ENCODE measurements around the gene NOL4.
"Not testable (repeated sequence)": the region's sequence is repeated elsewhere in the genome, so short reads cannot be mapped to it uniquely, and the experiment has no call there.

Gene NOL4, protein sequence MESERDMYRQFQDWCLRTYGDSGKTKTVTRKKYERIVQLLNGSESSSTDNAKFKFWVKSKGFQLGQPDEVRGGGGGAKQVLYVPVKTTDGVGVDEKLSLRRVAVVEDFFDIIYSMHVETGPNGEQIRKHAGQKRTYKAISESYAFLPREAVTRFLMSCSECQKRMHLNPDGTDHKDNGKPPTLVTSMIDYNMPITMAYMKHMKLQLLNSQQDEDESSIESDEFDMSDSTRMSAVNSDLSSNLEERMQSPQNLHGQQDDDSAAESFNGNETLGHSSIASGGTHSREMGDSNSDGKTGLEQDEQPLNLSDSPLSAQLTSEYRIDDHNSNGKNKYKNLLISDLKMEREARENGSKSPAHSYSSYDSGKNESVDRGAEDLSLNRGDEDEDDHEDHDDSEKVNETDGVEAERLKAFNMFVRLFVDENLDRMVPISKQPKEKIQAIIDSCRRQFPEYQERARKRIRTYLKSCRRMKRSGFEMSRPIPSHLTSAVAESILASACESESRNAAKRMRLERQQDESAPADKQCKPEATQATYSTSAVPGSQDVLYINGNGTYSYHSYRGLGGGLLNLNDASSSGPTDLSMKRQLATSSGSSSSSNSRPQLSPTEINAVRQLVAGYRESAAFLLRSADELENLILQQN

GRCh38 chr18:34224423-34225217 lies at the start of gene NOL4:
TSS of gene NOL4 (minus strand) at chr18:34224913. CDS start at chr18:34223253, 1,660 bp downstream.
- DNase-seq: peak; percentile 98

GRCh38 chr18:34266029-34266428 lies 41.3 kb upstream of the NOL4 start:
- not testable (repeated sequence) for DNase-seq

DNA sequence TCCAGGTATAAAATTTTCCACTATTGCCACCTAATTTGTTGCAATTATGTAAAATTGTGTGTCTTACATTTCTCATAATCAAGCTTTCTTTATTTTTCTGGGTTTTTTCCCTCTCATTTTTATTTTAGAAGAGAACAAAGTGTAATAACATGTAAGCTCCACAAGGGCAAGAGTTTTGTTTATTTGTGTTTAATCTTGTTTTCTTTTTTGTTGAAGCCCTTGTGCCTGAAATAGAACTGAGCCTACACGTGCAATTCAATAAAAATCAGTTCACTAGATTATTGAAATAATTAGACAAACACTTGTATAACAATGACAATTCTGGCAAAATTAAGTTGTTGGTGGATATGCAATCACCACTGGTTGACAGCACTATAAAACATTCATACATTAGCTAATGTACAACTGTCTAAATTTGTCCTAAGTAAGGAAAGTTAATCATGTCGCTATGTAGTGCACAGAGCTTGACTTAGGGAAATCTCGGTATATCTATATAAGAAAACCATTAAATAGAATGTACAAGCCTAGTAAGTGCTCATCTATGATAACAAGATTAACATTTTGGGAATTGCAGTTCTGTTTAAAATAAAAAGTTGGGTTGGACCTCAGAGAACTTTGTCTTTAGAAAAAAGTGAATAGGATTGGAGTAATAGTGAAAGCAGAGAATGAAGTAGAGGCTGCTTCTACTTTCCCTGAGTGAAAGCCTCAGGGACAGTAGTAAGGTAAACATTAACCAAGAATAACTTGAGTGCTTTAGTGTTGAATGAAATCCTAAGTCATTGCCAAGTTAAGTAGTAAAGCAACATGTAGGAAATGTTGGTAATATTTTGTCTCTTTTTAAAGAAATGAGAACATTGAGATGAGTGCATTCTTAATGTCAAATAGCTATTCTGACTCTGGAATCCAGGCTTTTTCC lies 37.4 kb upstream of the NOL4 start:
- DNase-seq: no peak

DNA sequence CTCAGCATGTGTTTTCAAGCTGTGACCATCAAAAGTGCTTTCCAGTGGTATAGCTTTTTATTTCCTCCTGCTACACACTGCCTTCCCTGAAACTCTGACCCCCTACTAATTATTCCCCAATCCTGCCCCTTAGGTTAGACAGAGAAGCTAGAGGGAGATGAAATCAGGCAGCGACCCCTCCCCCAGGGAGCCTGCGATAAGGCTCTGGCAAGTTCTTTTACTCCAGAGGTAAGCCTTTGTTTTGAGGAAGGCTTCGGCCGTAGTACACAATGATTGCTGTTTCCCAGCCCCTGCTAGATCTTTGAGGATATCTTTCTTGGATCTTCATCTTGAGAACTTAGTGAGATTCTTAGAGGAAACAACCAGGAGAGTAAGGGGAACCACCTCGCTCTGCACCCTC lies 33.5 kb upstream of the NOL4 start:
- DNase-seq: no peak

DNA sequence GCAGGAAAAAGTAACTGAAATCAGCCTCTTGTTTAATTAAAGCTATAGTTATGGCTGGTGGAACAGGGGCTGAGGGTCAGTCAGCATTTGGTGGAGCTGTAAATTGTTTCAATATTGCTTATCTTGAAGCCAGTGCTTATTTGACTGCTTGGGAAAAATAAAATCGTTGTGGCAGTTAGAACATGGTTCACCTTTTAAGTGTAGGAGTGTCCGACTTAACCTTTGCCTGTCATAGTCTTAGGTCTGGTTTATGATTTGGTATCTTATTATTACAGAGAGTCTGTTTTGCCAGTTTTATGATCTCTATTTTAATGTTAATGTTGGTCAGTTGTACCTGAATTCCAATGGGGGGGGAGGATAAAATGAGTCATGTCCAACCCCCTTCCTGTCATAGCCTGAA lies 27.2 kb upstream of the NOL4 start:
- no peak for DNase-seq

GRCh38 chr18:34248727-34249126 lies 24.0 kb upstream of the NOL4 start:
- no peak for DNase-seq

GRCh38 chr18:34242739-34243138 lies 18.0 kb upstream of the NOL4 start:
- no peak for DNase-seq

DNA sequence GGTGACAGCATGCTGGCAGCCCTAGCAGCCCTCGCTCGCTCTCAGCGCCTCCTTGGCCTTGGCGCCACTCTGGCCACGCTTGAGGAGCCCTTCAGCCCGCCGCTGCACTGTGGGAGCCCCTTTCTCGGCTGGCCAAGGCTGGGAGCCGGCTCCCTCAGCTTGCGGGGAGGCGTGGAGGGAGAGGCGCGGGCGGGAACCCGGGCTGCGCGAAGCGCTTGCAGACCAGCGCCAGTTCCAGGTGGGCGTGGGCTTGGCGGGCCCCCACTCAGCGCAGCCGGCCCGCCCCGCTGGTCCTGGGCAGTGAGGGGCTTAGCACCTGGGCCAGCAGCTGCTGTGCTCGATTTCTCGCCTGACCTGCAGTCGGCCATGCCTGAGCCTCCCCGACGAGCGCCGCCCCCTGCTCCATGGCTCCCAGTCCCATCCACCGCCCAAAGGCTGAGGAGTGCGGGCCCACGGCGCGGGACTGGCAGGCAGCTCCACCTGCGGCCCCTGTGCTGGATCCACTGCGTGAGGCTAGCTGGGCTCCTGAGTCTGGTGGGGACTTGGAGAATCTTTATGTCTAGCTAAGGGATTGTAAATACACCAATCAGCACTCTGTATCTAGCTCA lies 9.2 kb upstream of the NOL4 start:
- not testable (repeated sequence) for DNase-seq

DNA sequence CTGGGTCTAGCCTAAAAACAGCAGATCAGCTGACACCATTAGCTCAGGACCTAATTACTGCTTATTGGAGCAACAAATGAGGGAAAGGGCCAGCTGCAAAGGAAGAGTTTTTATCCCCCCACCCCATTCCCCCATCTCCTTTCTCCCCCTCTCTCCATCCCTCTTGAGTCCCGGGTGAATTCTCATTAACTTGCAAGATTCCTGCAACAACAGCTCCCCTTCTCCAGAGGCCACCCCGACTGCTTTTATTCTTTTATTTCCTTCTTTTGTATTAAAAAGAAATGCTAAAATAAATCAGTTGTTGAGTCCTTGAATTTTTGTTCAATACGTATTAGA lies 473 bp upstream of the NOL4 start:
- no peak for DNase-seq

GRCh38 chr18:34223893-34224422 lies 755 bp downstream of the NOL4 start:
- peak; percentile 16 for DNase-seq

DNA sequence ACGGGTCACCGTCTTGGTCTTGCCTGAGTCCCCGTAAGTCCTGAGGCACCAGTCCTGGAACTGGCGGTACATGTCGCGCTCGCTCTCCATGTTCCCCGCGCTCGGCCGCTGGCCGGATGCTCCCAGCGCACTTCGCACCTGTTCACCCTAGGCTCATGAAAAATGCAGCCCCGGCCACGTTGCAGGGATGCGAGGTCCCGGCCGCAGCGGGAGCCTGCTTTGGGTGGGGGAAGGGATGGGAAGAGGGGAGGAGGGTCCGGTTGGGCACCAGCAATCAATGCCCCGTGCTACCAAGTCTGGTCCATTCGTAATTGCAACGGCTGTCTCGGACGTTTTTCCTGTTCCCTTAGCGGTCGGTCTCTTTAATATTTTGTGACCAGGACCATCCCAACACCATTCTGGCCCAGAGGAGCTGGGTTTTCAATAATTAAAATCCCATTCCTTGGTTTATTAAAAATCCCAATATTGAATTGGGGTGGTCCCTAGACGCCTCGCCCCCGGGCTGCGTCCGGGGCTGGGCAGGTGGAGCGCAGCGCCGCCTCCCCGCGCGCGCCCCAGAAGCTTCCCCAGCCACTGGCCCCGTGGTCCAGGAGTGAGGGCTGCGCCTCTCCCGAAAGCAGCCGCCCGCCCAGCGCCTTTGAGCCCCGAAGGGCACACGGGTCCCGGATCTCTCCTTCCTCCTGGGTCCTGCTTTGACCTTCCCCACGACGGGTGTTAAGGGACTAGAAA lies 1.4 kb downstream of the NOL4 start:
- peak; percentile 73 for DNase-seq

GRCh38 chr18:34222307-34223163 lies 2.2 kb downstream of the NOL4 start:
- peak; percentile 84 for DNase-seq

DNA sequence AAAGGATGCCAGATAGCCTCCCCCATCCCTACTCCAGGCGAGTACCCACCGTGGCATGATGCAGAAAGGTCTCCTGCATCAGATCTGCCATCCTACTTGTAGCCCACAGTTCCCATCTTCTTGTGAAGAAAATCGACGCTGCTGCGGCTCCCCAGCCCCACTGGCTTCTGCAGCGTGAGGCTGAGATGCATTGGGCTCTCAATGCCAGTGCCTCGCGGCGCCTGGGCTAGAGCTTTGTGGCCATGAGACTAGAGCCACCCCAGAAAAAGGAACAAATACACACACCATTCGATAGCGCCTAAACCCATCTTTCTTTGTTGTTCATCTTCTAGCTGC lies 2.8 kb downstream of the NOL4 start:
- DNase-seq: peak; percentile 69

GRCh38 chr18:34220081-34220815 lies 4.5 kb downstream of the NOL4 start:
- peak; percentile 6 for DNase-seq

DNA sequence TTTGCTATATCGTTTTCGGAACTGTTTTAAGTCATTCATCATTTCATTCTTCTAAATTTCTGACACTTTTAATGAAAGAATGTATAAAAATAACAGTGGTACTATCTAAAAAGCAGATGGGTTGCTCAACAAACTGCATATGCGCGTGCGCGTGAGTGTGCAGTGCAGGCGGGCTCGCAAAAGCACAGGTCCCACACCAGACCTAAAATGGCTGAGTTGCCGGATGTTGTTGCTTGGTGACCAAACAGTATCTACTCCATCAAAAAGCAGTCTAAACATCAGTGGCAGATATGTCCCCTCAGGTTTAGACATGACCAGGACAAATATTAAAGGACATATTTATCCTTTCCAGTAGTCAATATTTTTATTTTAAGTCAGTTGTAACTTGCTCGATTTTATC lies 5.1 kb downstream of the NOL4 start:
- peak; percentile 49 for DNase-seq

GRCh38 chr18:34212511-34212910 lies 12.2 kb downstream of the NOL4 start:
- DNase-seq: no peak

GRCh38 chr18:34207344-34207851 lies 17.3 kb downstream of the NOL4 start:
- no peak for DNase-seq

DNA sequence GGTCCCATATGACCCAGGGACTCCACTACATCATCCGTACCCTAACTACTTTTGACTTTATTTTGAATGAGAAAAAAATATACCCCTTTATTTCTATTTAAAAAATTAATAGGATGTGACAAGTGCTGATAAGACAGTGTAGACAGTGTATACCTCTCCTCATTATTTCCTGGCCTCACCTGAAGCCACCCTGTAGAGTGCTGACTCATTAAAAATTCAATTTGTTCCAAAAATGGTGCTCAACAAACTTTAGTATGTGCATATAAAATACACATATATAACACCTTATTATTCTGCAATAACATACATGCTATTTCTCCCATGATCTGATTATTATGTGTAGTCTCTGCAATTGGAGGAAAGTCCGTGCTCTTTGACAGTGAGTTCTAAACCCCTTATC lies 20.8 kb downstream of the NOL4 start:
- DNase-seq: no peak

DNA sequence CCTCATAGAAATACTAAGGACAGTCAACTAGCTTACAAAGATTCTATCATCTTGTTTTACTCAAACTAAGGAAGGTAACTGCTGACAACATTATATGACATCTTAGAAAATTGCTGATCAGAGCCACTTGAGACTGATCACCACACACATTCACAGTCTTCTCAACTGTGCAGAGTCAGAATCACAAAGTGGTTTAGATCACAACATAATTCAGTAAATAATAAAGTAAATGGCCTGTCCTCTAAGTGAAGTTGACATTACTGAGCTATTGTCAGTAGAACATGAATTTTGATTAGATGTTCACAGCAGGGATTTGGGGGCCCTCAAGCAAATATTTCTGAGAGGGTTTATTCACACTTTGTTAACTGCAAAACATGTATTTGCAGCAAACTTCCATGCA lies 28.5 kb downstream of the NOL4 start:
- DNase-seq: no peak
